Subcutaneous adipose tissue (tissue), 4 donors: ENCODE results near the gene SEC24C. TPM values are rescaled to one million over a fixed set of nuclear protein-coding genes. Genes with fewer than 3 reads are reported as not detected.

Experiments
- CTCF ChIP-seq: fragments of 450-650 bp; IDR thresholded peaks from one replicate; pipeline ENCODE4 v1.5.1; 2016; ENCODE audit warnings: low read depth, mild to moderate bottlenecking, control low read depth, antibody characterized with exemption, moderate library complexity
- total RNA-seq, 4 donors: library from RNA; depleted of rRNA; stranded (reverse); fragments of >200 nt; gene quantifications; one replicate each; pipeline ENCODE4 v1.1.0, GENCODE V29; 2016

SEC24C gene
- total RNA-seq, 4 donors from 2014 or later = 36.7 to 48.8 (median 40.1) TPM

GRCh38 chr10:73731588-73732375 lies 12.4 kb upstream of the SEC24C start:
- TF ChIP-seq CTCF = no peak

DNA sequence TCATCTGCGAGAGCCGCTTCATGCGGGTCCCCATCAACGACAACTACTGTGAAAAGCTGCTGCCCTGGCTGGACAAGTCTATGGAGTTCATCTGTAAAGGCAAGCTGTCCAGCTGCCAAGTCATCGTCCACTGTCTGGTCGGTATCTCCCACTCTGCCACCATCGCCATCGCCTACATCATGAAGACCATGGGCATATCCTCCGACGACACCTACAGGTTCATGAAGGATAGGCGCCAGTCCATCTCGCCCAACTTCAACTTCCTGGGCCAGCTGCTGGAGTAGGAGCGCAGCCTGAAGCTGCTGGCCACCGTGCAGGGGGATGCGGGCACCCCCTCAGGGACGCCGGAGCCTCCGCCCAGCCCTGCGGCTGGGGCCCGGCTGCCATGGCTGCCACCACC lies 11.7 kb upstream of the SEC24C start:
- TF ChIP-seq CTCF = no peak

DNA sequence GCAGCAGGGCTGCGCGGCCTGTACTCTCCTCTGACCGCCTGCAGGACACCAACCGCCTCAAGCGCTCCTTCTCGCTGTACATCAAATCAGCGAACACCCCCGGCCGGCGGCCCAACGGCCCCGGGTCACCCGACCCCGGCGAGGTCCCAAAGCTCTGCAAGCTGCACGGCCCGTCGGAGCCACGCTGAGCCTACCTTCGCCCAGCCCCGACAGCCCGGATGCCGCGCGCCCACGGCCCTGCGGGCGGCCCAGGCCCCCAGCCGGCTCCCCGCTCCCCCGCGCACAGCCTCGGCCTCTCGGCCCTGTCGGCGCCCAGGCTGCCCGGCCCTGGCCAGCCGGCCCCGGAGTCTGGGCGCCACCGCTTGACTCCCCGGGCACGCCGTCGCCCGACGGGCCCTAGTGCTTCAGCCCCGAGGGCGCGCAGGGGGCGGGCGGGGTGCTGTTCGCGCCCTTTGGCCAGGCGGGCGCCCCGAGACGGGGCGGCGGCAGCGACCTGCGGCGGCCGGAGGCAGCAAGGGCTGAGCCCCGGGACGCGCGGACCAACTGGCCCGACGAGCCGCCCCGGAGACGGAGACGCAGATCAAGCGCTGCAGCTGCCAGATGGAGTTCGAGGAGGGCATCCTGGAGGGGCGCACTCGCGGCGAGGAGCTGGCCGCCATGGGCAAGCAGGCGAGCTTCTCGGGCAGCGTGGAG lies 11.1 kb upstream of the SEC24C start:
- TF ChIP-seq CTCF = no peak

DNA sequence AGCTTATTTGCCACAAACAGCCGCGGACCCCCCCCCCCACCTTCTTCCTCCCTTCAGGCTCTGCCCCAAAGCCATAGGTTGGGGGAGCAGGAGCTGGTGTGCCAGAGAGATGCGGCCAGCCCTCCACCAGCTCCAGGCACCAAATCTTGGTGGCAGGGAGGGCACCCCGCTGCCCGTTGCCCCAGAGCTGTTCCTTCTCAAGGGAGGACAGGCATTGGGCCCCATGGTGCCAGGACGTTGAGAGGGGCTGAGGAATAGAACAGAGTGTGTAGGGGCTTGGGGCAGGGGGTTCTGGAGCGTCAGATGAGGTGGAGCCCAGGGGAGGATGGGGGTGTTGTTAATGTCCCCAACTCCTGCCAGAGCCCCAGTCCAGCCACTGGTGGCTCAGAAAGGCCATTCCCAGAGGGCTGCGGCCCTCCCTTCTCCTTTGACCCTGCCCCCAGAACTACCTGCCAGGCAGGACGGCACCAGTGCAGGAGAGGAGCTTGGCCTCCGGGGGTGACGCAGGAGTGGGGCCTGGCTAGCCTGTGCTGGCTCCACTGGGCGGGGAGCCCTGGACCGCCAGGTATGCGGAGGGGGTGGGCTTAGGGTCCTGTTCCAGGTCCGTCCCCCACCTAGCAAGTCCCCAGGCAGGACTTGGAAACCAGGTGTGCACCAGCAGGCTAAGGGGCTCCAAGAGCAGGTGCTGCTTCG lies 10.0 kb upstream of the SEC24C start:
- TF ChIP-seq CTCF = no peak

DNA sequence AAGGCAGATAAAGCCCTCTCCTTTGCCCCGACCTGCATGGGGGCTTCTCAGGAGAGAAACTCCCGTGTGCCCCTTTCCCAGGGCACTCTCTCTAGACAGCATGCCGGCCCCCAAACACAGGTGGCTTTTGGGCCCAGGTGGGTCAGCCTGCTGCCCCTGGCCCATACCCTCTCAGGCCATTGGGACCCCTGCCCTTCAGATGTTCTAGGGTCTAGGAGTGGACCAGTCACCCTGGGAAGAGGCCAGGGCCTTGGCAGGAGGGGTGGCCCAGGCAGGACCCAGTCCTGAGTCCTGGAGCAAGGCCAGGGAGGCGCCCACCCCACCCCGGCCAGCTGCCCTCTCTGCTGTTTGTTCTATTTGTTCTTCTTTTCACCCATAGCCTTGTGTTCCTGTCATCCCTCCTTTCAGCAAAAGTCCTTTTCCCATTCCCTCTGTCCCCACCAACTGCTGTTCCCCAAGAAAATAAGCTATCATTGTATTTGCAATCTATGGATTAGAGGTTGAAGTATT lies 9.3 kb upstream of the SEC24C start:
- no peak for TF ChIP-seq CTCF

GRCh38 chr10:73742454-73742734 lies 1.8 kb upstream of the SEC24C start:
- TF ChIP-seq CTCF = no peak

- TF ChIP-seq CTCF = no peak
Observed at GRCh38 chr10:73743327-73743904, 756 bp upstream of the SEC24C start.
